Measurements from ENCODE around the gene CACHD1. TPM values are rescaled to one million over a fixed set of nuclear protein-coding genes. Genes with fewer than 3 reads are reported as not detected.

The CACHD1 gene
- total RNA-seq, 2 experiments from 2014 or later: not detected

GRCh38 chr1:64567426-64568170, 97.7 kb downstream of the CACHD1 start:
- H3K4me2 ChIP-seq (ENCODE audit: low read length): no peak overlapping the region
- CTCF ChIA-PET (ENCODE audit: unreplicated experiment): no interaction called here
- intact Hi-C loops (cut with micrococcal nuclease; ENCODE audit: unreplicated experiment): no loop called here
- no peaks in the 10 kb centered on the region for H4K20me1 ChIP-seq (ENCODE audit: insufficient read depth, low read length)
- no TSS peak for BruUV-seq (replicated peaks)
- no peaks in the 10 kb centered on the region for H3K79me2 ChIP-seq (ENCODE audit: insufficient read depth, low read depth, low read length)
- no peaks in the 10 kb centered on the region for H3K36me3 ChIP-seq (ENCODE audit: insufficient read depth, low read length)
- no peaks in the 10 kb centered on the region for H3K9me2 ChIP-seq (ENCODE audit: insufficient read depth, low read length)
- POLR2A ChIA-PET: no interaction called here
- no peaks in the 10 kb centered on the region for H3K4me1 ChIP-seq (ENCODE audit: insufficient read depth, low read length, poor library complexity, severe bottlenecking)
- DNase-seq (ENCODE audit: low spot score): no peak
- H3K9me3 ChIP-seq (ENCODE audit: low read length): no peaks in the 10 kb centered on the region
- H3K27ac ChIP-seq (ENCODE audit: low read depth, low read length, poor library complexity, severe bottlenecking): no peak overlapping the region
- no peak for TF ChIP-seq CTCF (conservative IDR thresholded peaks at IDR 0.05; ENCODE audit: low read length)
- H3K4me3 ChIP-seq (ENCODE audit: low read depth, low read length, poor library complexity, severe bottlenecking): no peak overlapping the region
- H2AFZ ChIP-seq (ENCODE audit: low read length): no peak overlapping the region

- no peak overlapping the region for H3K4me3 ChIP-seq (ENCODE audit: low read depth, low read length, poor library complexity, severe bottlenecking)
- no peak overlapping the region for H2AFZ ChIP-seq (ENCODE audit: low read length)
- no peaks in the 10 kb centered on the region for H4K20me1 ChIP-seq (ENCODE audit: insufficient read depth, low read length)
- ChIA-PET POLR2A (no interaction called here), CTCF (ENCODE audit: unreplicated experiment) (no interaction called here)
- no peak overlapping the region for H3K4me2 ChIP-seq (ENCODE audit: low read length)
- intact Hi-C loops (cut with micrococcal nuclease; ENCODE audit: unreplicated experiment): no loop called here
- TF ChIP-seq CTCF (conservative IDR thresholded peaks at IDR 0.05; ENCODE audit: low read length) (no peak), EZH2phosphoT487 (IDR thresholded peaks at IDR 0.05; ENCODE audit: borderline replicate concordance, low read depth, low read length) (no peak)
- no peaks in the 10 kb centered on the region for H3K79me2 ChIP-seq (ENCODE audit: insufficient read depth, low read depth, low read length)
- H3K27ac ChIP-seq (ENCODE audit: low read depth, low read length, poor library complexity, severe bottlenecking): no peak overlapping the region
- no peaks in the 10 kb centered on the region for H3K4me1 ChIP-seq (ENCODE audit: insufficient read depth, low read length, poor library complexity, severe bottlenecking)
- no peaks in the 10 kb centered on the region for H3K9me2 ChIP-seq (ENCODE audit: insufficient read depth, low read length)
- H3K9me3 ChIP-seq (ENCODE audit: low read length): no peaks in the 10 kb centered on the region
- H3K36me3 ChIP-seq (ENCODE audit: insufficient read depth, low read length): no peaks in the 10 kb centered on the region
- no TSS peak for BruUV-seq (replicated peaks)
- DNase-seq (ENCODE audit: low spot score): no peak
These were observed 98.2 kb downstream of the CACHD1 start for GRCh38 chr1:64568171-64568450.

- ChIA-PET CTCF (ENCODE audit: unreplicated experiment) (no interaction called here), POLR2A (no interaction called here)
- Histone ChIP-seq H3K9me2 (ENCODE audit: insufficient read depth, low read length) (no peaks in the 10 kb centered on the region), H2AFZ (ENCODE audit: low read length) (no peak overlapping the region), H3K36me3 (ENCODE audit: insufficient read depth, low read length) (no peaks in the 10 kb centered on the region), H3K4me2 (ENCODE audit: low read length) (no peak overlapping the region), H4K20me1 (ENCODE audit: insufficient read depth, low read length) (no peaks in the 10 kb centered on the region), H3K4me1 (ENCODE audit: insufficient read depth, low read length, poor library complexity, severe bottlenecking) (no peaks in the 10 kb centered on the region), H3K9me3 (ENCODE audit: low read length) (no peaks in the 10 kb centered on the region), H3K27ac (ENCODE audit: low read depth, low read length, poor library complexity, severe bottlenecking) (no peak overlapping the region), H3K79me2 (ENCODE audit: insufficient read depth, low read depth, low read length) (no peaks in the 10 kb centered on the region), H3K4me3 (ENCODE audit: low read depth, low read length, poor library complexity, severe bottlenecking) (no peak overlapping the region)
- intact Hi-C loops (cut with micrococcal nuclease; ENCODE audit: unreplicated experiment): no loop called here
- no TSS peak for BruUV-seq (replicated peaks)
- no peak for TF ChIP-seq EZH2phosphoT487 (IDR thresholded peaks at IDR 0.05; ENCODE audit: borderline replicate concordance, low read depth, low read length)
- no peak for TF ChIP-seq CTCF (conservative IDR thresholded peaks at IDR 0.05; ENCODE audit: low read length)
- DNase-seq (ENCODE audit: low spot score): no peak
These were observed 99.5 kb downstream of the CACHD1 start for GRCh38 chr1:64569411-64569810.
